Measurements from ENCODE around the gene ATL2. TPM values are rescaled to one million over a fixed set of nuclear protein-coding genes. Genes with fewer than 3 reads are reported as not detected.

Gene ATL2
- total and polyA plus RNA-seq, 2 of the 8 experiments (the other 6 are each of a cell fraction or from before 2014, with no cell fraction given): 38.8 to 84.6 TPM

DNA sequence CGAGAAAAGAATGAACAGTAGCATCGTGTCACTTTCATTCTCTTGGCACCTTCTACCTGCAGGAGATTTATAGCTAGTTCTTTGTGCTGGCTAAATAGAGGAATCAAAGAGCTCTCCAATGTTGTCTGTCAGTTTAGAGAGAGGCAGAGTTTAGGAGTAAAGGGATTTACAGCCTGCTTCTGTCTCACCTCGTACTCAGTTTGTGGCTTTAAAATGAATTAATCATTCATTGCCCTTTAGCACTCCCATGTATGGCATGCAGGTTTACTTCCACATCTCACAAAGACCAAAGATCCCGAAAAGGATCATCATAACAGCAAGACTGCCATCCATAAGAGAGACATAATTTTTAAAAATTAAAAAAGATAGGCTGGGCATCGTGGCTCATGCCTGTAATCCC lies 42.4 kb upstream of the ATL2 start:
- CTCF ChIA-PET (ENCODE audit: partially characterized antibody): interaction anchor here (1.0 to 3.8 kb wide), 5 partner anchors 10 to 89 kb away, joined by 3 to 14 read pairs (median 7); no protein-coding TSS in a partner anchor
- TF ChIP-seq CTBP2 (IDR thresholded peaks at IDR 0.05; ENCODE audit: borderline replicate concordance, insufficient read depth, insufficient read length, low read length) (no peak), TAF1 (IDR thresholded peaks at IDR 0.05; ENCODE audit: low read depth, low read length) (no peak), TAF7 (optimal IDR thresholded peaks at IDR 0.05; ENCODE audit: borderline replicate concordance, low read depth, low read length) (no peak), KDM4A (IDR thresholded peaks at IDR 0.05; ENCODE audit: low read depth, low read length, severe bottlenecking) (no peak), PHF8 (conservative IDR thresholded peaks at IDR 0.05; ENCODE audit: low read depth, low read length) (no peak), ASH2L (IDR thresholded peaks at IDR 0.05; ENCODE audit: low read length) (no peak)
- TF ChIP-seq, protein P1, sequence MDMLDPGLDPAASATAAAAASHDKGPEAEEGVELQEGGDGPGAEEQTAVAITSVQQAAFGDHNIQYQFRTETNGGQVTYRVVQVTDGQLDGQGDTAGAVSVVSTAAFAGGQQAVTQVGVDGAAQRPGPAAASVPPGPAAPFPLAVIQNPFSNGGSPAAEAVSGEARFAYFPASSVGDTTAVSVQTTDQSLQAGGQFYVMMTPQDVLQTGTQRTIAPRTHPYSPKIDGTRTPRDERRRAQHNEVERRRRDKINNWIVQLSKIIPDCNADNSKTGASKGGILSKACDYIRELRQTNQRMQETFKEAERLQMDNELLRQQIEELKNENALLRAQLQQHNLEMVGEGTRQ (IDR thresholded peaks at IDR 0.05; ENCODE audit: low read length): no peak
- H2BK20ac ChIP-seq (ENCODE audit: low read length): no peak overlapping the region
- no peaks in the 10 kb centered on the region for H3K9me3 ChIP-seq (ENCODE audit: insufficient read depth in 2 of 2, low read depth in 1 of 2, low read length in 1 of 2)
- H4K20me1 ChIP-seq (replicated peaks in 1 of 2; ENCODE audit: control insufficient read depth in 1 of 2, insufficient read depth in 2 of 2, low read length in 2 of 2): no peaks in the 10 kb centered on the region
- no peak overlapping the region for H4K8ac ChIP-seq (ENCODE audit: extremely low read depth, insufficient read depth, low read length)
- H2BK12ac ChIP-seq (ENCODE audit: low read depth, low read length): no peak overlapping the region
- DNase-seq (ENCODE audit: low read depth in 1 of 2, low spot score in 2 of 2) (no peak), FAIRE-seq (no peak)
- H3K27ac ChIP-seq (ENCODE audit: low read depth, low read length): no peak overlapping the region
- H3K4me1 ChIP-seq (replicated peaks in 1 of 4; ENCODE audit: control insufficient read depth in 3 of 4, insufficient read depth in 4 of 4, low read length in 3 of 4): no peaks in the 10 kb centered on the region
- H2AFZ ChIP-seq (ENCODE audit: low read length): no peak overlapping the region
- H3K4me2 ChIP-seq (ENCODE audit: insufficient read depth in 1 of 2, low read depth in 2 of 2, low read length in 2 of 2): no peak overlapping the region
- 81% methylated on average over 5 of the region's 5 CpGs; no CpG with 5 or more reads in 1 of the 2 experiments for WGBS, 2 experiments (ENCODE audit: extremely low coverage in 1 of 2, insufficient coverage in 1 of 2, insufficient read length in 1 of 2, insufficient replicate concordance in 2 of 2, low coverage in 1 of 2, low lambda C conversion rate in 2 of 2, missing lambda C conversion rate in 1 of 2)
- no peaks in the 10 kb centered on the region for H3K23me2 ChIP-seq (ENCODE audit: low read depth, low read length)
- H3K27me3 ChIP-seq (replicated peaks in 1 of 4; ENCODE audit: control insufficient read depth in 3 of 4, extremely low read depth in 1 of 4, insufficient read depth in 3 of 4, low read length in 3 of 4): no peaks in the 10 kb centered on the region
- no peak overlapping the region for H4K5ac ChIP-seq (ENCODE audit: insufficient read length, low read depth, low read length)
- H3K36me3 ChIP-seq (ENCODE audit: control insufficient read depth in 2 of 4, insufficient read depth in 4 of 4, low read length in 3 of 4): no peaks in the 10 kb centered on the region
- no peak overlapping the region for H3K9ac ChIP-seq (replicated peaks in 1 of 4; ENCODE audit: extremely low read depth in 1 of 4, low read depth in 3 of 4, low read length in 3 of 4)
- no peak overlapping the region for H3K14ac ChIP-seq (ENCODE audit: insufficient read length)
- POLR2A ChIA-PET (ENCODE audit: partially characterized antibody): no interaction called here
- H3K56ac ChIP-seq (replicated peaks; ENCODE audit: insufficient read length, low read depth, low read length): no peak overlapping the region
- no peaks in the 10 kb centered on the region for H3K79me1 ChIP-seq (ENCODE audit: low read depth, low read length)
- no peaks in the 10 kb centered on the region for H3K79me2 ChIP-seq (ENCODE audit: control insufficient read depth in 1 of 2, insufficient read depth in 2 of 2, low read length in 2 of 2)
- no peak overlapping the region for H3K18ac ChIP-seq (ENCODE audit: extremely low read depth, low read length)
- no peak overlapping the region for H2BK120ac ChIP-seq (replicated peaks; ENCODE audit: low read depth, low read length)
- H2BK5ac ChIP-seq (ENCODE audit: low read depth, low read length): no peak overlapping the region
- no peak overlapping the region for H3K4ac ChIP-seq (replicated peaks; ENCODE audit: insufficient read length, low read depth, low read length)
- H4K91ac ChIP-seq (replicated peaks; ENCODE audit: insufficient read length, low read length): no peak overlapping the region
- H3K23ac ChIP-seq (ENCODE audit: insufficient read length): no peak overlapping the region
- no peak overlapping the region for H2AK5ac ChIP-seq (ENCODE audit: low read depth, low read length)
- H2BK15ac ChIP-seq (ENCODE audit: low read length): no peak overlapping the region
- H3K4me3 ChIP-seq (ENCODE audit: extremely low read depth in 1 of 4, insufficient read depth in 2 of 4, low read depth in 3 of 4, low read length in 4 of 4): no peak overlapping the region

Measured in H1 (cell line).